COLO829 (cell line): ENCODE measurements around the gene DNAH11.

Experiments used
- DNase-seq: peaks from one replicate; pipeline ENCODE4 v3.0.0; 2012; ENCODE audit warnings: low spot score

Gene DNAH11

DNA sequence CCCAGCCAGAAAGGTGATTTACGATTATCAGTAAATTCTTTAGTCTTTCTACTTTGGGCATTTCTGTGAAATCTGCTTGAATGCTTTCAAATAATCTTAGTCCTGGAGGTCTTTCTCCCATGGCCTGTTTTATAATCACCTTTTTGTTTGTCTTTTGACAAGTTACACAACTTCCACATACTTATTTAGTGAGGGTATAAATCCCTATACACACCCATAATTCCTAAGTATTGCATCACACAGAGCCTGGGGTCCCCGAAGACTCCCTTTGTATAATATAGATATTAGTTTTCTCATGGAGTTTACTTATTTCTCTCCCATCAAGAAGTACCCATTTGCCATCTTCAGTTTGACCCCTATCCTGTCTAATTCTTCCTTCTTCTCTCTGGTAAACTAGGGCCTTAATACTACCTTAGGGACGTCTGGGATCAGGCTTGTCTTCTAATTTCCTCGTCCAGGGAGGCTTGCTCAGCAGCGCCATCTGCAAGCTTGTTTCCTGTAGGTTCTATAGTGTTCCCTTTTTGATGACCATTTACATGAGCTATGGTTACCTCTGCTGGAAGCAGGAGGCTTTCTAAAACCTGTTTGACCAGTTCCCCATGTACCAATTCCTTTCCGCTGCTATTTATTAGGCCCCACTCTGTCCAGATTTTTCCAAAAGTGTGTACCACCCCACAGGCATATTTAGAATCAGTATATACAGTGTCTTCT, 8.1 kb downstream of the DNAH11 start:
- no peak for DNase-seq

DNA sequence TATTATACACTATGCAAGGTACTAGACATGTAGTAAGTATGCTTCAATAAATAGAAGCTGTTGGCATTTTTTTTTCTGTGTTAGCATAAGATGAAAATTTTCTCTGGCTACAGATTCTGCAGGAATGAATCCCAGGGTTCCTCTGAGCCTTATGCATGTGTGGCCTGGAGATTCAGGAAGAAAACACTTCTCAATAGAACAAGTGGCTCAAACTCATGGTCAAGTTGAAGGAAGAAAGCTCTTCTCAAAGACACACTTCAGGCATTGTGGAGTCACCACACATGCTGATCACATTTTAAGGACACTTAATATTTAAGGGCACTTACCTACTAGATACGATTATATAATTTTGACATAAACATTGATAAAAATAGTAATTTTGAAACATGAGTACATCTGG, 19.5 kb downstream of the DNAH11 start:
- DNase-seq = no peak

- no peak for DNase-seq
Measured at GRCh38 chr7:21565614-21566013, 22.8 kb downstream of the DNAH11 start.

DNA sequence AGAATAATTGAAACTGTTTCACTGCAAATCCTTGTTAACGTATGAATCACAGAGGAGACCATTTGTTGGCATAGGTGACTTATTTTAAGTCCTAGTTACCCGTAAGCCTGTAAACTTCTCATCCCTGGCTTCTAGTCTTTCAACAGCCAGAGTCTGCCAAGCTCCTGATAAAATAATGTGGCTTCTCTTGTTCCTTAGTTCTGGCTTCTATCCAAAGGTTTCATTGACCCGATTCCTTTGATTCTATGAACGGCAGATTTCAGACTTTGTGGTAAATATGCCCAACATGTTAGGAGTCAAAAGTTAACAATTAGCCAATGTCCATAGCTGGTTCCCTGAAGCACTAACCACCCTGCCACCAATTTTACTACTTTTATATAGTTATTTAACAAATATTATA, 23.3 kb downstream of the DNAH11 start:
- no peak for DNase-seq

DNA sequence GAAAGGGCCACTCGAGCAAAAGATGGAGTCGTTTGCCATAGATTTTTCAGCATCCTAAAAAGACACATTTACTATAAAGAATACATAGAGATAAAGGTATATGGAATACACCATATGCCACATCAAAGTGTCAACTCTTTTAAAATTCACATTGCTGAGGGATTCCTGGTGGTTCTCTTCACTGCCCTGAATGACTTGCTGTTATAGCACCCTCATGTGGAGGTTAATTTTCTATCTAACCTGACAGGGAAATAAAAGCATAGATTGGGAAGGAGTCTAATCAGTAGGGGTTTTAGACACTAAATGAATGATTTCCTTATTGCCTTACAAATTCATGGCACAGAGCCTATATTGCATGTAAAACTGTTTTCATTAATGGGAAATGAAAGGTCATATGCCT, 25.9 kb downstream of the DNAH11 start:
- DNase-seq = no peak

GRCh38 chr7:21572331-21573313, 29.8 kb downstream of the DNAH11 start:
- no peak for DNase-seq

DNA sequence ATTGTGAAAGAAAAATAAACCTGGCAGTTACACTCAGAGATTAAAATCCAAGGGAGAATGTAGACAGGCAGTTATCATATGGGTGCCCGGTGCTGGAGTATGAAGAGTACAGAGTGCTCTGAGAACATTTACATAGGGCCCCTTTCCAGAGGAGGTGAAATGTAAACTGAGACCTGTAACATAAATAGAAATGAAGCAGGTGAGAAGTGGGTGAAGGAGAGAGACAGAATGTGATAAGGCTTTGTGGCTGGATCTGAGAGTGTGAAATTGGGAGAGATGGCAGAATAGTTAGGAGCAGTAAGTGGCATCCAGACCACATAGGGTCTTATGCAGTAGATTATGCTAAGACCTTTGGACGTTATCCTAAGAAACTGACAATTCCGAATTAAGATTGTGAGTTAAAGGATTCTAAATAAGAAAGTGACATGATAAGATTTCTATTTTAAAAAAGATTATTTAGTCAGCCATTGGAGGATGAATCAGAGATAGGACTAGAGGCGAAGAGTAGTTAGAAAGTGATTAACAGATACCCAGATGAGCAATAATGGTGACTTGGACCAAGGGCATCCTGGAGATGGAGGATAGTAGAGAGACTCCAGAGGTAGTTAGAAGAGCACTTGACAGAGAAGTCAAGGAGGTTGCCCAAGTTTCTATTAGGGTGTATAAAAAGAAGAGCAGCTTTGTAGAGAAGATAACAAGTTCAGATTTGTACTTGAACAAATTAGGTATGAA, 36.7 kb downstream of the DNAH11 start:
- no peak for DNase-seq

DNA sequence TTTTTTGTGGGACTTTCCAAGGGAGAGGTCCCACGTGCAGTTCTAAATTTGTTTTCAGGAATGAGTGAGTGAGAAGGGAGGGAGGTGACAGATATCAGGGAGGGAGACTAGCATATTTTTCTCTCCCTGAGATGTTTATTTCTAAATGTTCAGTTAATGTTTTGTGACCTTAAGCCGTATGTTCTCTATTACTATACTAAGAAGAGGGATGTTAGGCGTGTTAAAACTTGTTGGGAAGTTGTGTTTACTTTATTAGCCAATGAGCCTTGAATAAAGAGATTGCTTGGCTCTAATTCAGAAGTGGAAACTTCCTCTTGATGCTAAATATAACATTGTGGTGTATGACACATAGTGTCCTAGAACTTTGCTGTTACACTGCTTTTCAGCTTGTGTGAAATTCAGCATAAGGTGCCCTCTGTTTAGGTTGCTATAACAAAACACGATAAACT, 37.3 kb downstream of the DNAH11 start:
- no peak for DNase-seq

DNA sequence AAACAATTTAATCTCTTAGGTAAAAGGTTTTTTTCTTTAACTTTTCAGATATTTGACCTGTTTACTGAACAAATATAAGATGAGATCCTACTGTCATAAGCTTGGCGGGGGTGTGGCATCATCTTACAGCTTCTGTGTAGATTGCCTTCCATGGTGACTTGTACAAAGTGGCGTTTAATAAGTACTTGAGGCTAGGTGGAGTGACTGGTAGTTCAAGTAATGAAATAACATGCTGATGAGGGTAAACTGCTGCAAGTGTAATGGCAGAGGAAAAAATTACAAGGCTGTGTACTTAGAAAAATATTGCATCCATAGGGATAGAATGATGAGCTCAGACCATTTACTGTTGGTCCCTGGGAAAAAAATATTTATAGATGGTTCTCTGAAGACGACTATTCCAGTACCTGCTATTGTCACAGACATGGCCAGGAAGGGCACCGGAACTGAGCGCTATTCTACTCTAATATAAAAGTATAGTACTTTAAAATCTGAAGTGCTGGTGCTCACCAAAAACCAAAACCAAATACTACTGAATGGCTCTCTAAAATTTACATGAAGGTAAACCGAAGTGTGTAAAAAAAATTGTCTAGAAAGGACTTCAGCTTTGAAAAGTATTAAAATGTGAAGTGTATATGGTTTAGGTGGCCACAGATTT, 42.4 kb downstream of the DNAH11 start:
- DNase-seq = no peak

- DNase-seq = no peak
Measured at GRCh38 chr7:21587139-21587784, 44.4 kb downstream of the DNAH11 start.

GRCh38 chr7:21596801-21597200, 54.0 kb downstream of the DNAH11 start:
- DNase-seq = no peak

- DNase-seq = no peak
Measured at GRCh38 chr7:21603462-21603861, 60.6 kb downstream of the DNAH11 start.

- no peak for DNase-seq
Measured at GRCh38 chr7:21603972-21604749, 61.3 kb downstream of the DNAH11 start.

- no peak for DNase-seq
Measured at GRCh38 chr7:21605008-21605585, 62.3 kb downstream of the DNAH11 start.

DNA sequence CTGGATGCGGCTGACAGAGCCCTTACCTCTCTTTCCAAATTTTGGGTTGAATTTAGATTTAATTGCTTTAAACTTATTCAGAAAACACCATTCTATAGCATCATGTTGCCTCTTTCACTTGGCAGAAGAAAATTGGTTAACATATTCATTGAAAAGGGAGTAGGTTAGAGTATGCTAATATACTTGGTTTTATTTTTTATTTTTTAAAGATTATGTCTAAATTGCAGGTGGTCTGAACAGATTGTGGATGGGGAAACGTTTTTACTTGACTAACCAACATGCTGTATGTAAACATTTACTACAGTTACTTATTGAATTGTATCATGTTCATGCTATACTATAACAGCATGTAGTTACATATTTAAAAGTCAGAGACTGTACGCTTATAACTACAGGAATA, 65.6 kb downstream of the DNAH11 start:
- no peak for DNase-seq

DNA sequence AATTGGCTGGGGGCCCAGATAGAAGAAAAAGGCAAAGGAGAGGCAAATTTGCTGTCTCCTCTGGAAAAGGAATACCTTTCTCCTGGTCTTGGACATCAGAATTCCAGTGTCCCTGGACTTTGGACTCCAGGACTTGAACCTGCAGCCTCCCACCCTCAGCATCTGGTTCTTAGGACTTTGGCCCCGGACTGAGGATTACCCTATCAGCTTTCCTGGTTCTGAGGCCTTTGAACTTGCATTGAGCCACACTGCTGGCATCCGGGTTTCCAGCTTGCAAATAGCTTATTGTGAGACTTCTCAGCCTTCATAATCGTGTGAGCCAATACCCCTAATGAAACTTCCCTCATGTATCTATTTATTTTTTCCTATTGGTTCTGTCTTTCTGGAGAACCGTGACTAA, 68.3 kb downstream of the DNAH11 start:
- DNase-seq = no peak

GRCh38 chr7:21616091-21616490, 73.3 kb downstream of the DNAH11 start:
- no peak for DNase-seq

GRCh38 chr7:21616796-21617436, 74.1 kb downstream of the DNAH11 start:
- no peak for DNase-seq

- DNase-seq = no peak
Measured at GRCh38 chr7:21617513-21617912, 74.7 kb downstream of the DNAH11 start.

DNA sequence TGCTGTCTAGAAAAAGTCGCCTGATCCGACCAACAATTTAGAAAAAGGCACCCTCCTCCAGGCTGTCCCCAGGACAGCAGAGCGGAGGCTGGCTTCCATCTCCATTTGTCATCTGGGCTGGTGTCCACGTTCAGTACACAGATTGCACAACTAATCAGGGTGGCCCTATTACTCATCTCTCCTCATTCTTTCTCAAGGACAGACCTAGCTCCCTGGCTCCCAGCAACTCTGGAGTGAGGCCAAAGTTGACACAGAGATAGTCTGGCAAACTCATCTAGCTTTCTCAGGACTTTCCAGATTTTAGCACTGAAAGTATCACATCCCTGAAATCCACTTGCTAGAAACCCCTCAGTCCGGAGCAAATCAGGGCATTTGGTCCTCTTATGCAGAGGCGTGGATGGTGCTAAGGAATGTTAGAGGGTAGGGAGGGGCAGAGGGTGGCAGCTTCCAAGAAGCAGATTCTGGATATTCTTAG, 75.1 kb downstream of the DNAH11 start:
- DNase-seq = no peak
